AG04450 (cell line): ENCODE measurements around the gene ITPR3. TPM values are rescaled to one million over a fixed set of nuclear protein-coding genes. Genes with fewer than 3 reads are reported as not detected.

ENCODE experiments used
- CTCF ChIA-PET: fragments of 300-600, 350-600 bp; formaldehyde crosslinking; extraction: SDS; loops from one replicate; lab custom pipeline; 2022; ENCODE audit warnings: antibody characterized with exemption, inconsistent platforms; lab: Charles Lee
- POLR2A ChIA-PET: fragments of 350-600 bp; formaldehyde crosslinking; extraction: SDS; loops from one replicate; lab custom pipeline; 2021; ENCODE audit warnings: antibody characterized with exemption, inconsistent platforms; lab: Yijun Ruan, JAX
- DNase-seq: peaks from one replicate; pipeline ENCODE4 v3.0.0-alpha.2; 2011; ENCODE audit warnings: low read depth, low spot score
- H3K27ac ChIP-seq: one replicate; pipeline ENCODE4 v1.5.1; 2012; ENCODE audit warnings: low read depth, low read length, control low read depth
- H3K27me3 ChIP-seq: one replicate; pipeline ENCODE4 v1.6.0; 2012; ENCODE audit warnings: low read length; ENCODE audit not compliant: control insufficient read depth, insufficient read depth
- H3K4me3 ChIP-seq: 2 replicates; pipeline ENCODE4 v1.5.1; 2011; ENCODE audit warnings: mild to moderate bottlenecking, low read depth, low read length, control low read depth
- H3K9me3 ChIP-seq: 2 replicates; pipeline ENCODE4 v1.5.1; 2012; ENCODE audit warnings: low read length; ENCODE audit not compliant: control insufficient read depth, insufficient read depth
- CTCF ChIP-seq: IDR thresholded peaks from 2 replicates; pipeline ENCODE4 v1.5.1; 2011; ENCODE audit warnings: low read depth, low read length, control low read depth, inconsistent platforms
- polyA plus RNA-seq: library from polyadenylated mRNA; depleted of rRNA; stranded (reverse); fragments of >200 nt; gene quantifications from 2 replicates; pipeline ENCODE4 v1.2.3, GENCODE V29; 2011

ITPR3 gene
- polyA plus RNA-seq, 1 experiment, result 4.4 TPM

- H3K4me3 ChIP-seq, result no peak overlapping the region
- DNase-seq, result no peak
- no peaks in the 10 kb centered on the region for H3K27me3 ChIP-seq
- ChIA-PET POLR2A (no interaction called here), CTCF (interaction anchor here (1.5 kb wide), 1 partner anchor 103 kb away, joined by 5 read pairs; no protein-coding TSS in a partner anchor)
- H3K27ac ChIP-seq, result no peak overlapping the region
- TF ChIP-seq CTCF, result no peak
- H3K9me3 ChIP-seq, result no peaks in the 10 kb centered on the region; the same call in 1 of the 2 replicates
Observed at GRCh38 chr6:33692760-33693158, 71.6 kb downstream of the ITPR3 start.

- DNase-seq, result no peak
- ChIA-PET POLR2A (interaction anchor here (0.5 to 1.2 kb wide), 2 partner anchors 74 to 104 kb away, joined by 3 to 4 read pairs; no protein-coding TSS in a partner anchor), CTCF (interaction anchor here (1.1 to 2.5 kb wide), 5 partner anchors 9 to 108 kb away, joined by 3 to 9 read pairs (median 5); partner anchors contain the start of gene UQCC2)
- Histone ChIP-seq H3K9me3 (no peaks in the 10 kb centered on the region; the same call in 1 of the 2 replicates), H3K27me3 (no peaks in the 10 kb centered on the region), H3K4me3 (no peak overlapping the region), H3K27ac (peak overlapping the region; percentile 21)
- no peak for TF ChIP-seq CTCF
Observed at GRCh38 chr6:33693186-33694105, 72.3 kb downstream of the ITPR3 start.

DNA sequence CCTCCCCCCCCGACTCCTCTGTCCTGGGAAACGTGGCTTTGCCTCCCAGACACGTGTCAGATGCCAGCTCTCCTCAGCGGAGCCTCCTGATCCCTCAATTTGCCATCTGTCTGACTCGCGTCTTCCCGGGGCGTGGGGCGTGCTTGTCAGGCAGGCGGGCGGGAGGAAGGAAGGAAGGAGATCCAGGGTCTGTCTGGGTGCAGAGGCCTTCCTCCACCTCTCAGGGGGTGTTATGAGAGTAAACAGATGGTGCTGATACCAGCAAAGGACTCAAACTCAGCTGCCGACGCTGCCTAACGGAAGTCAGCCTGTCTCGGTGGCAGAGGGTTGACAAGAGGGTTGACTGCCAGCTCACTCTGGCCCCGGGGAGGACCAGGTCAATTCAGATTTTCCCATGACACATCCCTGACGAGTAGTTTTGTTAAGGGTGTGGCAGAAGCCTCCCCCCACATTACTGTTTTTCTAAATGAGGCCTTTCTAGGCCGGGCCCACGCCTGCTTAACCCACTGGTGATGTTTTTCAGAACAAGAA is 73.3 kb downstream of the ITPR3 start:
- ChIA-PET CTCF (interaction anchor here (1.1 to 2.5 kb wide), 4 partner anchors 8 to 109 kb away, joined by 3 to 9 read pairs (median 6); partner anchors contain the start of gene UQCC2), POLR2A (interaction anchor here (0.6 to 1.2 kb wide), 2 partner anchors 105 to 588 kb away, joined by 4 read pairs; no protein-coding TSS in a partner anchor)
- Histone ChIP-seq H3K27ac (peak overlapping the region; percentile 21), H3K9me3 (no peaks in the 10 kb centered on the region; the same call in 1 of the 2 replicates), H3K27me3 (no peaks in the 10 kb centered on the region), H3K4me3 (no peak overlapping the region)
- DNase-seq, result no peak
- TF ChIP-seq CTCF, result no peak

GRCh38 chr6:33694977-33695376 is 73.9 kb downstream of the ITPR3 start:
- H3K9me3 ChIP-seq, result no peaks in the 10 kb centered on the region; the same call in 1 of the 2 replicates
- H3K27ac ChIP-seq, result no peak overlapping the region
- no peak for TF ChIP-seq CTCF
- no peak overlapping the region for H3K4me3 ChIP-seq
- ChIA-PET POLR2A (interaction anchor here (1.2 kb wide), 1 partner anchor 105 kb away, joined by 4 read pairs; no protein-coding TSS in a partner anchor), CTCF (interaction anchor here (2.0 to 2.5 kb wide), 2 partner anchors 17 to 105 kb away, joined by 8 to 9 read pairs; partner anchors contain the start of gene UQCC2)
- no peak for DNase-seq
- H3K27me3 ChIP-seq, result no peaks in the 10 kb centered on the region
